ENCODE data around the gene REXO5. TPM values are rescaled to one million over a fixed set of nuclear protein-coding genes. Genes with fewer than 3 reads are reported as not detected.
A peak's percentile ranks its signal among the peaks of the same experiment; 100 is the strongest.

The REXO5 gene
- total and polyA plus RNA-seq, 2 of the 13 experiments (the other 11 are each of a cell fraction or from before 2014, with no cell fraction given) = 5.9 to 13.1 TPM

DNA sequence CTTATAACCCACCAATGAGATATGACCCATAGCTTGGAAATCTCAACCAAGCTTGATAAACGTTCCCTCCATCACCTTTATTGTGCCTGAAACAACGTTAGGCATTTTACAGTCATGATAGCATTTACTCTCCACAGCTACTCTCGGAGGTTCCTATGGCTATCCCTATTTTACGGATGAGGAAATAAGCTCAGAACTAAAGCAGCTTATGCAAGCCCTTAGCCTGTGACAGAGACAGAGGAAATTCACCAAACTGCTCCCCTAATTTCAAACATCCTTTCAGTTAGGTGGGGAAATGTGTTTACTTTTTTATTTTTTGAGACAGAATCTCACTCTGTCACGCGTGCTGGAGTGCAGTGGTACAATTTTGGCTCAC is 75.2 kb downstream of the REXO5 start (continued):
- TF ChIP-seq RFX5 (IDR thresholded peaks at IDR 0.05; ENCODE audit: low read depth, low read length) (no peak), HNRNPK (IDR thresholded peaks at IDR 0.05; ENCODE audit: low read depth, low read length, poor library complexity, severe bottlenecking) (no peak), DRAP1 (CRISPR knock-in tag; IDR thresholded peaks at IDR 0.05) (0 out of 2 replicates have a peak, but pooled peaks have one; percentile 6)

- Histone ChIP-seq H3K9me3 (ENCODE audit: low read length) (no peaks in the 10 kb centered on the region), H2AFZ (ENCODE audit: low read length) (no peak overlapping the region), H3K4me2 (ENCODE audit: low read depth, low read length) (no peak overlapping the region), H4K20me1 (ENCODE audit: insufficient read depth, low read length) (peaks cover 8% of the 10 kb centered on the region; the same call in 1 of the 2 replicates), H3K4me1 (ENCODE audit: insufficient read depth, low read length) (peaks cover 83% of the 10 kb centered on the region), H3K27me3 (ENCODE audit: control insufficient read depth in 1 of 2, insufficient read depth in 2 of 2, low read length in 2 of 2) (no peaks in the 10 kb centered on the region), H3K27ac (ENCODE audit: extremely low read length, insufficient read depth, low read length) (no peak overlapping the region), H3K9ac (ENCODE audit: insufficient read depth, low read depth, low read length) (no peak overlapping the region), H3K4me3 (replicated peaks in 1 of 3; ENCODE audit: insufficient read depth in 1 of 3, low read depth in 2 of 3, low read length in 3 of 3) (no peak overlapping the region), H3K79me2 (ENCODE audit: insufficient read depth, low read length) (peaks cover 84% of the 10 kb centered on the region), H3K36me3 (replicated peaks in 1 of 2; ENCODE audit: control insufficient read depth in 1 of 2, insufficient read depth in 2 of 2, low read length in 2 of 2) (no peaks in the 10 kb centered on the region)
- ChIA-PET POLR2A (interaction anchor here (1.4 kb wide), 2 partner anchors 9 to 16 kb away, joined by 10 to 12 read pairs; partner anchors contain the start of genes DCUN1D3 and LYRM1), CTCF (ENCODE audit: low intra/inter-chr PET ratio, low total read pairs) (no interaction called here)
- ATAC-seq (no peak), FAIRE-seq (no peak), DNase-seq (ENCODE audit: low spot score) (no peak)
- BruUV-seq (replicated peaks) = no TSS peak
- in situ Hi-C loops (cut with HindIII; ENCODE audit: extremely low pct_ligation_motif_present, low pct_unique_long_range_greater_than_20kb) = no loop called here
- intact Hi-C loops (cut with micrococcal nuclease; ENCODE audit: unreplicated experiment) = no loop called here
- TF ChIP-seq ZNF646 (CRISPR knock-in tag; IDR thresholded peaks at IDR 0.05) (no peak), CEBPB (IDR thresholded peaks at IDR 0.05; ENCODE audit: borderline replicate concordance, low read depth, low read length) (peak; percentile 66; the same call in 1 of the 2 replicates), RXRB (CRISPR knock-in tag; IDR thresholded peaks at IDR 0.05; ENCODE audit: borderline replicate concordance) (0 out of 2 replicates have a peak, but pooled peaks have one; percentile 2), CEBPG (CRISPR knock-in tag; IDR thresholded peaks at IDR 0.05) (peak; percentile 45; the same call in 1 of the 2 replicates), ZNF337 (CRISPR knock-in tag; IDR thresholded peaks at IDR 0.05; ENCODE audit: borderline replicate concordance, low read depth) (0 out of 2 replicates have a peak, but pooled peaks have one; percentile 14), PHF21A (CRISPR knock-in tag; IDR thresholded peaks at IDR 0.05) (peak; percentile 15; the same call in 1 of the 2 replicates), CCAR2 (optimal IDR thresholded peaks at IDR 0.05; ENCODE audit: low read depth, low read length) (no peak), ZFP90 (CRISPR knock-in tag; IDR thresholded peaks at IDR 0.05; ENCODE audit: borderline replicate concordance) (no peak)
- WGBS (ENCODE audit: low lambda C conversion rate) = 67% methylated on average over 5 of the region's 5 CpGs
Measured at GRCh38 chr16:20883554-20884239, 77.4 kb downstream of the REXO5 start.

Measured in HepG2 (cell line).